ENCODE results near the gene LILRB4.
"Not testable (repeated sequence)": the region's sequence is repeated elsewhere in the genome, so short reads cannot be mapped to it uniquely, and the experiment has no call there.

DNA sequence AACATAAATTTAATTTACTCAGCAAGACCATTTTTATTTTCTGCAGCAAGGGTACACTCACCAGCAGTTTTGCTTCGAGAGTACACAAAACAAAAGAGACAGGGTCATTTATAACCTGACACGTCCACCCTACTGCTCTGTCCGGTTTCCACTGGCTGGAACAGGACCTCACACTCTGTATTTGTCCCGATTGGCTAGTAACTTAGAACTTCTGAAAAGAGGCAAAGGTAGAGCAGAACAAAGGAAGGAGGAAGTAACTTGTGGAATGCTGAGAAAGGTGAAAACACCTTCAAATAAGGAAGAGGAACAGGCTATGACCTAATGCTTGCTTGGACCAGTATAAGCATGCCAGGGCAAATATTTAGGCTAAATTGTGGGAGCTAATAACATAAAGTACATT, 34.9 kb upstream of the LILRB4 start:
- not testable (repeated sequence) for TF ChIP-seq JUN (CRISPR knock-in tag; IDR thresholded peaks at IDR 0.05); ZNF121 (CRISPR knock-in tag; IDR thresholded peaks at IDR 0.05); ESRRA (CRISPR knock-in tag; IDR thresholded peaks at IDR 0.05; ENCODE audit: borderline replicate concordance); NR1H2 (CRISPR knock-in tag; IDR thresholded peaks at IDR 0.05); JAZF1 (CRISPR knock-in tag; IDR thresholded peaks at IDR 0.05); KAT7 (CRISPR knock-in tag; IDR thresholded peaks at IDR 0.05; ENCODE audit: borderline replicate concordance)
- TF ChIP-seq, protein P1, sequence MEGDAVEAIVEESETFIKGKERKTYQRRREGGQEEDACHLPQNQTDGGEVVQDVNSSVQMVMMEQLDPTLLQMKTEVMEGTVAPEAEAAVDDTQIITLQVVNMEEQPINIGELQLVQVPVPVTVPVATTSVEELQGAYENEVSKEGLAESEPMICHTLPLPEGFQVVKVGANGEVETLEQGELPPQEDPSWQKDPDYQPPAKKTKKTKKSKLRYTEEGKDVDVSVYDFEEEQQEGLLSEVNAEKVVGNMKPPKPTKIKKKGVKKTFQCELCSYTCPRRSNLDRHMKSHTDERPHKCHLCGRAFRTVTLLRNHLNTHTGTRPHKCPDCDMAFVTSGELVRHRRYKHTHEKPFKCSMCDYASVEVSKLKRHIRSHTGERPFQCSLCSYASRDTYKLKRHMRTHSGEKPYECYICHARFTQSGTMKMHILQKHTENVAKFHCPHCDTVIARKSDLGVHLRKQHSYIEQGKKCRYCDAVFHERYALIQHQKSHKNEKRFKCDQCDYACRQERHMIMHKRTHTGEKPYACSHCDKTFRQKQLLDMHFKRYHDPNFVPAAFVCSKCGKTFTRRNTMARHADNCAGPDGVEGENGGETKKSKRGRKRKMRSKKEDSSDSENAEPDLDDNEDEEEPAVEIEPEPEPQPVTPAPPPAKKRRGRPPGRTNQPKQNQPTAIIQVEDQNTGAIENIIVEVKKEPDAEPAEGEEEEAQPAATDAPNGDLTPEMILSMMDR (IDR thresholded peaks at IDR 0.05), result not testable (repeated sequence)
- TF ChIP-seq, protein P2, sequence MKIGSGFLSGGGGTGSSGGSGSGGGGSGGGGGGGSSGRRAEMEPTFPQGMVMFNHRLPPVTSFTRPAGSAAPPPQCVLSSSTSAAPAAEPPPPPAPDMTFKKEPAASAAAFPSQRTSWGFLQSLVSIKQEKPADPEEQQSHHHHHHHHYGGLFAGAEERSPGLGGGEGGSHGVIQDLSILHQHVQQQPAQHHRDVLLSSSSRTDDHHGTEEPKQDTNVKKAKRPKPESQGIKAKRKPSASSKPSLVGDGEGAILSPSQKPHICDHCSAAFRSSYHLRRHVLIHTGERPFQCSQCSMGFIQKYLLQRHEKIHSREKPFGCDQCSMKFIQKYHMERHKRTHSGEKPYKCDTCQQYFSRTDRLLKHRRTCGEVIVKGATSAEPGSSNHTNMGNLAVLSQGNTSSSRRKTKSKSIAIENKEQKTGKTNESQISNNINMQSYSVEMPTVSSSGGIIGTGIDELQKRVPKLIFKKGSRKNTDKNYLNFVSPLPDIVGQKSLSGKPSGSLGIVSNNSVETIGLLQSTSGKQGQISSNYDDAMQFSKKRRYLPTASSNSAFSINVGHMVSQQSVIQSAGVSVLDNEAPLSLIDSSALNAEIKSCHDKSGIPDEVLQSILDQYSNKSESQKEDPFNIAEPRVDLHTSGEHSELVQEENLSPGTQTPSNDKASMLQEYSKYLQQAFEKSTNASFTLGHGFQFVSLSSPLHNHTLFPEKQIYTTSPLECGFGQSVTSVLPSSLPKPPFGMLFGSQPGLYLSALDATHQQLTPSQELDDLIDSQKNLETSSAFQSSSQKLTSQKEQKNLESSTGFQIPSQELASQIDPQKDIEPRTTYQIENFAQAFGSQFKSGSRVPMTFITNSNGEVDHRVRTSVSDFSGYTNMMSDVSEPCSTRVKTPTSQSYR (CRISPR knock-in tag; IDR thresholded peaks at IDR 0.05), result not testable (repeated sequence)
- TF ChIP-seq, protein P3, sequence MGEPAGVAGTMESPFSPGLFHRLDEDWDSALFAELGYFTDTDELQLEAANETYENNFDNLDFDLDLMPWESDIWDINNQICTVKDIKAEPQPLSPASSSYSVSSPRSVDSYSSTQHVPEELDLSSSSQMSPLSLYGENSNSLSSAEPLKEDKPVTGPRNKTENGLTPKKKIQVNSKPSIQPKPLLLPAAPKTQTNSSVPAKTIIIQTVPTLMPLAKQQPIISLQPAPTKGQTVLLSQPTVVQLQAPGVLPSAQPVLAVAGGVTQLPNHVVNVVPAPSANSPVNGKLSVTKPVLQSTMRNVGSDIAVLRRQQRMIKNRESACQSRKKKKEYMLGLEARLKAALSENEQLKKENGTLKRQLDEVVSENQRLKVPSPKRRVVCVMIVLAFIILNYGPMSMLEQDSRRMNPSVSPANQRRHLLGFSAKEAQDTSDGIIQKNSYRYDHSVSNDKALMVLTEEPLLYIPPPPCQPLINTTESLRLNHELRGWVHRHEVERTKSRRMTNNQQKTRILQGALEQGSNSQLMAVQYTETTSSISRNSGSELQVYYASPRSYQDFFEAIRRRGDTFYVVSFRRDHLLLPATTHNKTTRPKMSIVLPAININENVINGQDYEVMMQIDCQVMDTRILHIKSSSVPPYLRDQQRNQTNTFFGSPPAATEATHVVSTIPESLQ (CRISPR knock-in tag; IDR thresholded peaks at IDR 0.05), result not testable (repeated sequence)
- TF ChIP-seq, protein P4, sequence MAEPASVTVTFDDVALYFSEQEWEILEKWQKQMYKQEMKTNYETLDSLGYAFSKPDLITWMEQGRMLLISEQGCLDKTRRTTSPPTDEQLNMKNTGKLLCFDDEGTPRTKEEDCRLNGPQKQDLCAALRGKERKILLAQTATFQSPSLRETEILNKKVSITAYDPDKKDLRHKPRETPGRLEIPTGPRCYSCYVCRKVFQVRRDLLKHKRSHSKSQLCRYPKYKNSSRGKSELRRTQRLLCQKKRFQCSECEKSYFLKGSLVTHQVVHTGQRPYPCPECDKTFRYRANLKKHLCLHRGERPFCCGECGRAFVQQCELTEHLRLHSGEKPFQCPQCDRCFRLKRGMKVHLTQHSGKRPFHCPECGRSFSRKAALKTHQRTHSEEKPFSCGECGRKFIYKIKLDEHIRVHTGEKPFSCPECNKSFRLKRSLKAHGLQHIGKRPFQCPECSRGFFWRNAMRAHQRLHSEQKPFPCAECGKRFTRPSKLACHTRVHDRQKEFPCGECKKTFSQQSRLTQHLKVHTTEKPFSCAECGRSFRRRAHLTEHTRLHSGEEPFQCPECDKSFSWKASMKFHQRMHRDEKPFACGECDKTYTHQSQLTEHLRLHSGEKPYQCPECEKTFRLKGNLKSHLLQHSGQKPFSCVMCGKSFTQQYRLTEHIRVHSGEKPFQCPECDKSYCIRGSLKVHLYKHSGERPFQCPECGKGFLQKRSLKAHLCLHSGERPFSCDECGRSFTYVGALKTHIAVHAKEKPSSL (CRISPR knock-in tag; conservative IDR thresholded peaks at IDR 0.05), result not testable (repeated sequence)
- TF ChIP-seq, protein P5, sequence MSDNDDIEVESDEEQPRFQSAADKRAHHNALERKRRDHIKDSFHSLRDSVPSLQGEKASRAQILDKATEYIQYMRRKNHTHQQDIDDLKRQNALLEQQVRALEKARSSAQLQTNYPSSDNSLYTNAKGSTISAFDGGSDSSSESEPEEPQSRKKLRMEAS (CRISPR knock-in tag; IDR thresholded peaks at IDR 0.05), result not testable (repeated sequence)
